Body of pancreas (tissue), 4 donors: Measurements from ENCODE around the gene LIN37. TPM values are rescaled to one million over a fixed set of nuclear protein-coding genes. Genes with fewer than 3 reads are reported as not detected.

ENCODE experiments used
- ATAC-seq: fragments of 150-250 bp; one replicate; pipeline ENCODE4 v1.9.1; 2016
- DNase-seq, 4 donors: peaks; one replicate each; pipeline ENCODE4 v3.0.0-alpha.2; 2019
- H3K27ac ChIP-seq, 4 donors: fragments of 200-600 bp; sonication (generic); 1 replicate in 3 of 4; 2 replicates in 1 of 4; pipeline versions ENCODE4 v1.5.1 to v1.6.1; 2016 to 2019; ENCODE audit warnings: mild to moderate bottlenecking in 1 of 4, mixed read lengths in 1 of 4, moderate library complexity in 1 of 4
- H3K27me3 ChIP-seq, 2 donors: fragments of 200-600 bp; sonication (generic); one replicate each; pipeline ENCODE4 v1.6.0; 2016; ENCODE audit warnings: mild to moderate bottlenecking in 1 of 2
- H3K36me3 ChIP-seq, 2 donors: fragments of 200-600 bp; sonication (generic); replicated peaks in 1 of 2; 2 replicates each; pipeline ENCODE4 v1.5.1; 2016; ENCODE audit warnings: low read depth in 2 of 2; ENCODE audit not compliant: insufficient read depth in 1 of 2
- H3K4me1 ChIP-seq: fragments of 200-600 bp; sonication (generic); one replicate; pipeline ENCODE4 v1.6.0; 2016
- H3K4me3 ChIP-seq, 2 donors: fragments of 200-600 bp; sonication (generic); 1 replicate in 1 of 2; 2 replicates in 1 of 2; pipeline ENCODE4 v1.5.1; 2016 to 2019
- H3K9me3 ChIP-seq, 3 donors: fragments of 200-600 bp; sonication (generic); 1 replicate in 2 of 3; 2 replicates in 1 of 3; pipeline ENCODE4 v1.5.1; 2016
- CTCF ChIP-seq, 7 experiments: fragments of 450-650 bp in 4 of 7; fragments of 200-600 bp in 3 of 7; sonication (generic) in 3 of 7; IDR thresholded peaks; one replicate each; pipeline ENCODE4 v1.5.1; 2016 to 2019; ENCODE audit warnings: antibody characterized with exemption in 7 of 7
- POLR2A ChIP-seq, 3 donors: fragments of 450-650 bp; IDR thresholded peaks; one replicate each; pipeline ENCODE4 v1.6.1; 2016; ENCODE audit warnings: antibody characterized with exemption in 3 of 3, mild to moderate bottlenecking in 2 of 3
- WGBS, 2 donors: methylation state at CpG; one replicate each; pipeline ENCODE4 v1.1.5; 2017; 5-methylcytosine and 5-hydroxymethylcytosine counted together
- intact Hi-C: fragments of 100-400 bp; cut with DNase I; formaldehyde crosslinking; loops from one replicate; pipeline ENCODE4 v1.15.1; 2023
- total RNA-seq, 2 donors: library from RNA; depleted of rRNA; stranded (reverse); fragments of >200 nt; gene quantifications; one replicate each; pipeline ENCODE4 v1.1.0, GENCODE V29; 2016

Gene LIN37
- total RNA-seq, 2 donors from 2014 or later = 6.7 to 7.6 TPM

- no peak overlapping the region for H3K27ac ChIP-seq
- ATAC-seq (no peak), DNase-seq (no peak)
- no peaks in the 10 kb centered on the region for H3K27me3 ChIP-seq
- WGBS, 2 donors = 85 to 89% methylated on average over 8 to 9 of the region's 9 CpGs
- intact Hi-C loops = no loop called here
- peaks cover 18 to 23% of the 10 kb centered on the region in 2 donors for H3K36me3 ChIP-seq
- H3K9me3 ChIP-seq = no peaks in the 10 kb centered on the region
- no peak overlapping the region for H3K4me3 ChIP-seq
- peaks cover 32% of the 10 kb centered on the region for H3K4me1 ChIP-seq
- TF ChIP-seq POLR2A (IDR thresholded peaks at IDR 0.05) (no peak), CTCF (IDR thresholded peaks at IDR 0.05) (no peak)
Observed at GRCh38 chr19:35720163-35720524, 28.2 kb upstream of the LIN37 start.

- 76 to 93% methylated on average over 4 to 12 of the region's 17 CpGs for WGBS, 2 donors
- intact Hi-C loops = no loop called here
- TF ChIP-seq CTCF (IDR thresholded peaks at IDR 0.05) (no peak), POLR2A (IDR thresholded peaks at IDR 0.05) (no peak)
- Histone ChIP-seq H3K27me3 (no peaks in the 10 kb centered on the region), H3K36me3 (peaks cover 23 to 28% of the 10 kb centered on the region in 2 donors), H3K4me1 (peaks cover 27% of the 10 kb centered on the region), H3K4me3 (no peak overlapping the region), H3K27ac (no peak overlapping the region), H3K9me3 (no peaks in the 10 kb centered on the region)
- DNase-seq (no peak), ATAC-seq (no peak)
Observed at GRCh38 chr19:35720648-35721047, 27.7 kb upstream of the LIN37 start.

- H3K27me3 ChIP-seq = no peaks in the 10 kb centered on the region
- no peak for ATAC-seq
- WGBS, 2 donors = 93 to 95% methylated on average over 11 to 16 of the region's 16 CpGs
- H3K36me3 ChIP-seq = peaks cover 27 to 36% of the 10 kb centered on the region in 2 donors
- intact Hi-C loops = no loop called here
- H3K4me1 ChIP-seq = peaks cover 20% of the 10 kb centered on the region
- no peaks in the 10 kb centered on the region for H3K9me3 ChIP-seq
- no peak overlapping the region for H3K4me3 ChIP-seq
- H3K27ac ChIP-seq = no peak overlapping the region
- DNase-seq = no peak
- TF ChIP-seq CTCF (IDR thresholded peaks at IDR 0.05) (no peak), POLR2A (IDR thresholded peaks at IDR 0.05) (no peak)
Observed at GRCh38 chr19:35721374-35721773, 27.0 kb upstream of the LIN37 start.

- intact Hi-C loops = no loop called here
- Histone ChIP-seq H3K36me3 (peaks cover 27 to 44% of the 10 kb centered on the region in 2 donors), H3K27me3 (no peaks in the 10 kb centered on the region), H3K4me1 (peaks cover 17% of the 10 kb centered on the region), H3K27ac (no peak overlapping the region), H3K9me3 (no peaks in the 10 kb centered on the region), H3K4me3 (no peak overlapping the region)
- ATAC-seq = no peak
- 97% methylated on average over 11 to 14 of the region's 14 CpGs for whole genome bisulfite sequencing, 2 donors
- TF ChIP-seq POLR2A (IDR thresholded peaks at IDR 0.05) (no peak), CTCF (IDR thresholded peaks at IDR 0.05) (no peak)
- DNase-seq = no peak
Observed at GRCh38 chr19:35722461-35722860, 25.9 kb upstream of the LIN37 start.

GRCh38 chr19:35722897-35723296 is 25.5 kb upstream of the LIN37 start:
- Histone ChIP-seq H3K27ac (no peak overlapping the region), H3K9me3 (no peaks in the 10 kb centered on the region), H3K4me1 (peaks cover 17% of the 10 kb centered on the region), H3K36me3 (peaks cover 27 to 48% of the 10 kb centered on the region in 2 donors), H3K4me3 (no peak overlapping the region), H3K27me3 (no peaks in the 10 kb centered on the region)
- 88 to 93% methylated on average over 10 to 16 of the region's 16 CpGs for WGBS, 2 donors
- no peak for ATAC-seq
- no peak for DNase-seq
- TF ChIP-seq CTCF (IDR thresholded peaks at IDR 0.05) (no peak), POLR2A (IDR thresholded peaks at IDR 0.05) (no peak)
- intact Hi-C loops = no loop called here
